A549 (cell line): Measurements from ENCODE around the gene SSH3. TPM values are rescaled to one million over a fixed set of nuclear protein-coding genes. Genes with fewer than 3 reads are reported as not detected.

Experiments used
- ATAC-seq, 2 experiments: fragments of 200-7000 bp in 1 of 2; fragments of >200 bp in 1 of 2; cut with Nextera tagmentation in 1 of 2; cut with Tn5 transposase in 1 of 2; 3 replicates each; pipeline versions ENCODE4 v1.8.0 to v1.9.1; 2018 to 2020; ENCODE audit warnings: mild to moderate bottlenecking in 1 of 2, moderate library complexity in 1 of 2
- CTCF ChIA-PET: fragments of 300-600 bp; sonication (Branson Sonifier 250); formaldehyde crosslinking; extraction: SDS; loops from one replicate; lab custom pipeline; 2021; ENCODE audit warnings: antibody characterized with exemption, inconsistent platforms; lab: Yijun Ruan, JAX
- POLR2A ChIA-PET: fragments of 350-600 bp; formaldehyde crosslinking; extraction: SDS; loops from one replicate; lab custom pipeline; 2021; ENCODE audit warnings: antibody characterized with exemption, inconsistent platforms; lab: Yijun Ruan, JAX
- DNase-seq, 2 experiments: peaks; one replicate each; pipeline versions ENCODE4 v3.0.0 to v3.0.0-alpha.2; 2011 to 2016; ENCODE audit warnings: low read depth in 1 of 2, low spot score in 1 of 2
- FAIRE-seq: peaks from 2 replicates; lab custom pipeline; 2011; peaks lifted over from hg19 to GRCh38; lab: Jason Lieb, UNC
- H3K27ac ChIP-seq, 2 experiments: fragments of >200 bp; sonication (Bioruptor Twin); formaldehyde crosslinking; 3 replicates each; pipeline ENCODE4 v1.5.1; 2016 to 2017
- H3K4me1 ChIP-seq: fragments of >200 bp; sonication (Bioruptor Twin); formaldehyde crosslinking; 3 replicates; pipeline ENCODE4 v1.6.1; 2016
- H3K4me2 ChIP-seq: fragments of >200 bp; sonication (Bioruptor Twin); formaldehyde crosslinking; 3 replicates; pipeline ENCODE4 v1.6.1; 2016
- H3K4me3 ChIP-seq: fragments of >200 bp; sonication (Bioruptor Twin); formaldehyde crosslinking; 3 replicates; pipeline ENCODE4 v1.5.1; 2016
- H3K9me3 ChIP-seq: fragments of >200 bp; sonication (Bioruptor Twin); formaldehyde crosslinking; 3 replicates; pipeline ENCODE4 v1.6.1; 2016
- CHD2 ChIP-seq: fragments of 150-350 bp; IDR thresholded peaks from 2 replicates; pipeline ENCODE4 v1.6.1; 2014; ENCODE audit warnings: low read length; ENCODE audit not compliant: partially characterized antibody
- CTCF ChIP-seq: fragments of >200 bp; sonication (Bioruptor Twin); formaldehyde crosslinking; IDR thresholded peaks from 3 replicates; pipeline ENCODE4 v1.5.1; 2016
- ESRRA ChIP-seq: fragments of 150-350 bp; IDR thresholded peaks from 2 replicates; pipeline ENCODE4 v1.6.1; 2014; ENCODE audit warnings: mild to moderate bottlenecking, low read length, borderline replicate concordance
- GATA3 ChIP-seq: IDR thresholded peaks from 2 replicates; pipeline ENCODE4 v1.6.1; 2012; ENCODE audit warnings: borderline replicate concordance
- HOXB13 ChIP-seq: fragments of 250-450 bp; sonication (Bioruptor Pico); IDR thresholded peaks from 2 replicates; pipeline ENCODE4 v1.5.0; 2020; ENCODE audit warnings: low read depth, mild to moderate bottlenecking, moderate library complexity
- HOXB5 ChIP-seq: fragments of 250-450 bp; sonication (Bioruptor Pico); IDR thresholded peaks from 2 replicates; pipeline ENCODE4 v1.5.0; 2020; ENCODE audit warnings: mild to moderate bottlenecking, moderate library complexity
- JUN ChIP-seq, 2 experiments: fragments of >200 bp; sonication (Bioruptor Twin); formaldehyde crosslinking; IDR thresholded peaks; 2 replicates in 1 of 2; 3 replicates in 1 of 2; pipeline ENCODE4 v1.6.1; 2016 to 2017
- KDM1A ChIP-seq: fragments of 200-600 bp; sonication (generic); IDR thresholded peaks from 2 replicates; pipeline ENCODE4 v1.6.1; 2016; ENCODE audit warnings: low read depth, mild to moderate bottlenecking
- KDM5A ChIP-seq: fragments of 200-600 bp; sonication (generic); IDR thresholded peaks from 2 replicates; pipeline ENCODE4 v1.6.1; 2016; ENCODE audit warnings: antibody characterized with exemption, mild to moderate bottlenecking
- MAZ ChIP-seq: fragments of 150-350 bp; IDR thresholded peaks from 2 replicates; pipeline ENCODE4 v1.6.1; 2014; ENCODE audit warnings: antibody characterized with exemption, low read depth, low read length, borderline replicate concordance
- MYC ChIP-seq: IDR thresholded peaks from 2 replicates; pipeline ENCODE4 v1.6.1; 2012; ENCODE audit warnings: mild to moderate bottlenecking, inconsistent platforms, low read length, improper control_type of control experiment, borderline replicate concordance
- NFE2L2 ChIP-seq: fragments of 150-350 bp; conservative IDR thresholded peaks from 2 replicates; pipeline ENCODE4 v1.6.1; 2014; ENCODE audit warnings: low read length
- PBX3 ChIP-seq: IDR thresholded peaks from 2 replicates; pipeline ENCODE4 v1.6.1; 2012
- POLR2A ChIP-seq: IDR thresholded peaks from 2 replicates; pipeline ENCODE4 v1.6.1; 2012; ENCODE audit warnings: mild to moderate bottlenecking, low read length
- RARB ChIP-seq: fragments of 250-450 bp; sonication (Bioruptor Pico); IDR thresholded peaks from 2 replicates; pipeline ENCODE4 v1.8.0; 2021; ENCODE audit warnings: mild to moderate bottlenecking, moderate library complexity
- REST ChIP-seq: fragments of 200-600 bp; sonication (generic); IDR thresholded peaks from 2 replicates; pipeline ENCODE4 v1.6.1; 2016; ENCODE audit warnings: antibody characterized with exemption, mild to moderate bottlenecking, moderate library complexity
- RFX5 ChIP-seq: fragments of 450-650 bp; IDR thresholded peaks from 2 replicates; pipeline ENCODE4 v1.7.1; 2014; ENCODE audit warnings: antibody characterized with exemption, mild to moderate bottlenecking, moderate library complexity
- TP53 ChIP-seq: fragments of 250-450 bp; sonication (Bioruptor Pico); IDR thresholded peaks from 2 replicates; pipeline ENCODE4 v1.5.0; 2021; ENCODE audit warnings: mild to moderate bottlenecking, moderate library complexity
- USF2 ChIP-seq: fragments of 450-650 bp; IDR thresholded peaks from 2 replicates; pipeline ENCODE4 v1.6.1; 2014; ENCODE audit warnings: antibody characterized with exemption
- ZC3H11A ChIP-seq: fragments of 450-650 bp; IDR thresholded peaks from 2 replicates; pipeline ENCODE4 v1.6.1; 2014; ENCODE audit warnings: antibody characterized with exemption, mild to moderate bottlenecking
- ZSCAN20 ChIP-seq: fragments of 250-450 bp; sonication (Bioruptor Pico); IDR thresholded peaks from 2 replicates; pipeline ENCODE4 v1.8.0; 2022; ENCODE audit warnings: mild to moderate bottlenecking, moderate library complexity
- WGBS: methylation state at CpG from one replicate; pipeline ENCODE4 v1.1.6; 2017; ENCODE audit errors: missing lambda C conversion rate; 5-methylcytosine and 5-hydroxymethylcytosine counted together
- polyA plus RNA-seq, 4 experiments: library from polyadenylated mRNA; depleted of rRNA in 3 of 4; stranded (reverse); fragments of >200 nt; fragmentation: RNase III in 1 of 4; extraction: RNeasy Plus Mini Kit Qiagen cat#74134 plus additional on column Dnase treatment in 1 of 4; gene quantifications; 2 replicates in 3 of 4; 3 replicates in 1 of 4; pipeline ENCODE4 v1.2.3, GENCODE V29; 2011 to 2017

The SSH3 gene
- polyA plus RNA-seq, 2 of the 4 experiments (the other 2 are of a cell fraction): 13.9 to 24.1 TPM

- DNase-seq: no peak
- no peak for ATAC-seq
- no peak overlapping the region for H3K4me3 ChIP-seq
- WGBS: 89% methylated on average over 18 of the region's 22 CpGs
- no peak overlapping the region for H3K4me2 ChIP-seq
- ChIA-PET POLR2A (interaction anchor here (0.6 to 2.3 kb wide), 2 partner anchors 12 to 28 kb away, joined by 7 to 8 read pairs; partner anchors contain the start of gene ANKRD13D), CTCF (interaction anchor here (1.1 to 7.1 kb wide), 6 partner anchors 11 to 51 kb away, joined by 3 to 41 read pairs (median 9); partner anchors contain the start of gene ANKRD13D)
- H3K27ac ChIP-seq: no peak overlapping the region
- peaks cover 4% of the 10 kb centered on the region for H3K9me3 ChIP-seq
- TF ChIP-seq ZSCAN20 (CRISPR knock-in tag) (no peak), USF2 (no peak), CHD2 (no peak), ESRRA (no peak), RFX5 (no peak), GATA3 (no peak), RARB (no peak), POLR2A (no peak)
- no peak for FAIRE-seq
- peaks cover 22% of the 10 kb centered on the region; the same call in 2 of the 3 replicates for H3K4me1 ChIP-seq
Measured at GRCh38 chr11:67300756-67301312, 2.5 kb upstream of the SSH3 start.

- ChIA-PET CTCF (interaction anchor here (1.1 to 7.1 kb wide), 6 partner anchors 10 to 50 kb away, joined by 4 to 42 read pairs (median 13); partner anchors contain the start of gene ANKRD13D), POLR2A (interaction anchor here (2.3 kb wide), 1 partner anchor 13 kb away, joined by 7 read pairs; the partner anchor contains the start of gene ANKRD13D)
- Histone ChIP-seq H3K4me2 (no peak overlapping the region), H3K4me1 (peaks cover 22% of the 10 kb centered on the region; the same call in 2 of the 3 replicates), H3K9me3 (no peaks in the 10 kb centered on the region), H3K4me3 (no peak overlapping the region), H3K27ac (no peak overlapping the region)
- no peak for FAIRE-seq
- ATAC-seq: no peak
- WGBS: 93% methylated on average over 24 of the region's 28 CpGs
- DNase-seq: no peak
- TF ChIP-seq JUN (IDR thresholded peaks at IDR 0.05): no peak
- no peak for TF ChIP-seq REST
- no peak for TF ChIP-seq PBX3
- TF ChIP-seq ZC3H11A: no peak
- no peak for TF ChIP-seq CTCF
- no peak for TF ChIP-seq ESRRA
- no peak for TF ChIP-seq MAZ
- no peak for TF ChIP-seq KDM1A
- no peak for TF ChIP-seq HOXB13 (CRISPR knock-in tag)
- no peak for TF ChIP-seq TP53
- no peak for TF ChIP-seq NFE2L2
- TF ChIP-seq MYC: no peak
- TF ChIP-seq HOXB5: no peak
- no peak for TF ChIP-seq KDM5A
Measured at GRCh38 chr11:67301313-67301921, 1.9 kb upstream of the SSH3 start.
